ENCODE results near the gene ABCF1. TPM values are rescaled to one million over a fixed set of nuclear protein-coding genes. Genes with fewer than 3 reads are reported as not detected.

ABCF1 gene
- polyA plus RNA-seq, 3 donors = 7.5 to 19.8 (median 14.6) TPM

- H3K4me1 ChIP-seq (ENCODE audit: control insufficient read depth in 1 of 2, insufficient read depth in 2 of 2, low read length in 2 of 2) = peaks cover 27 to 39% of the 10 kb centered on the region in 2 donors
- peaks cover 13 to 32% of the 10 kb centered on the region in 2 donors for H3K36me3 ChIP-seq (replicated peaks in 1 of 2; ENCODE audit: control insufficient read depth in 1 of 2, insufficient read depth in 2 of 2, low read length in 2 of 2)
- H3K9me3 ChIP-seq (replicated peaks in 1 of 2; ENCODE audit: control insufficient read depth in 1 of 2, insufficient read depth in 1 of 2, low read length in 2 of 2) = no peaks in the 10 kb centered on the region
- Mint-ChIP-seq H3K4me3 (peak overlapping the region; percentile 99), H3K9me3 (peaks cover 0 to 9% (median 5%) of the 10 kb centered on the region in 7 donors), H3K36me3 (peaks cover 38 to 50% of the 10 kb centered on the region in 2 donors), H3K4me1 (peaks cover 40% of the 10 kb centered on the region), H3K27ac (peak overlapping the region; percentile 99 to 100 (median 99)), H3K27me3 (ENCODE audit: low read depth in 3 of 3) (peaks cover 0 to 5% (median 1%) of the 10 kb centered on the region in 3 donors)
- 0% methylated on average over 2 of the region's 10 CpGs for WGBS (ENCODE audit: insufficient coverage)
- intact Hi-C loops (cut with micrococcal nuclease) = loop anchor here (5.0 kb wide), 4 partner anchors 67 to 128 kb away; partner anchors contain the start of genes FLOT1 (in 1 of the 2), HLA-E (in 1 of the 2), IER3 (in 1 of the 2) and TUBB (in 1 of the 2)
- no peak overlapping the region for H2AFZ ChIP-seq (ENCODE audit: insufficient read depth, low read depth, low read length, poor library complexity, severe bottlenecking)
- no peak for TF ChIP-seq CTCF (IDR thresholded peaks at IDR 0.05)
- H3K4me3 ChIP-seq (replicated peaks in 1 of 3; ENCODE audit: low read depth in 2 of 3, low read length in 3 of 3) = peak overlapping the region; percentile 83 to 100 (median 90)
- H4K20me1 ChIP-seq (ENCODE audit: insufficient read depth, low read length) = peaks cover 59% of the 10 kb centered on the region
- H3K79me2 ChIP-seq (ENCODE audit: insufficient read depth, low read length) = peaks cover 84% of the 10 kb centered on the region
- DNase-seq = peak; percentile 35 to 47 (median 43)
- peak overlapping the region; percentile 98 for H3K9ac ChIP-seq (ENCODE audit: insufficient read depth, low read length, poor library complexity, severe bottlenecking)
- H3K27me3 ChIP-seq (ENCODE audit: control insufficient read depth in 2 of 2, insufficient read depth in 2 of 2, low read length in 2 of 2) = no peaks in the 10 kb centered on the region
- peak overlapping the region; percentile 84 for H3K4me2 ChIP-seq (replicated peaks; ENCODE audit: extremely low read depth, low read length, poor library complexity, severe bottlenecking)
- H3K27ac ChIP-seq (ENCODE audit: low read depth in 1 of 2, low read length in 2 of 2) = peak overlapping the region; percentile 91 to 99
Observed at GRCh38 chr6:30615219-30615957, 44.1 kb downstream of the ABCF1 start.

GRCh38 chr6:30615958-30616810 is 44.9 kb downstream of the ABCF1 start:
- H3K9ac ChIP-seq (ENCODE audit: insufficient read depth, low read length, poor library complexity, severe bottlenecking) = peak overlapping the region; percentile 98
- peaks cover 85% of the 10 kb centered on the region for H3K79me2 ChIP-seq (ENCODE audit: insufficient read depth, low read length)
- H4K20me1 ChIP-seq (ENCODE audit: insufficient read depth, low read length) = peaks cover 51% of the 10 kb centered on the region
- peaks cover 27 to 39% of the 10 kb centered on the region in 2 donors for H3K4me1 ChIP-seq (ENCODE audit: control insufficient read depth in 1 of 2, insufficient read depth in 2 of 2, low read length in 2 of 2)
- H3K9me3 ChIP-seq (replicated peaks in 1 of 2; ENCODE audit: control insufficient read depth in 1 of 2, insufficient read depth in 1 of 2, low read length in 2 of 2) = no peaks in the 10 kb centered on the region
- peaks cover 40 to 55% of the 10 kb centered on the region in 2 donors for H3K36me3 Mint-ChIP-seq
- peak overlapping the region; percentile 99 for H3K4me3 Mint-ChIP-seq
- intact Hi-C loops (cut with micrococcal nuclease) = loop anchor here (2.0 to 5.0 kb wide), 8 partner anchors 45 to 129 kb away; partner anchors contain the start of genes GNL1 (in 2 of the 2), PRR3 (in 2 of the 2), ABCF1 (in 1 of the 2) and DHX16 (in 1 of the 2)
- peaks cover 0 to 9% (median 5%) of the 10 kb centered on the region in 7 donors for H3K9me3 Mint-ChIP-seq
- H3K27ac ChIP-seq (ENCODE audit: low read depth in 1 of 2, low read length in 2 of 2) = peak overlapping the region; percentile 91 to 99
- peak; percentile 31 to 67 (median 41) for DNase-seq
- H3K4me3 ChIP-seq (replicated peaks in 1 of 3; ENCODE audit: low read depth in 2 of 3, low read length in 3 of 3) = peak overlapping the region; percentile 83 to 100 (median 90)
- H3K27me3 Mint-ChIP-seq (ENCODE audit: low read depth in 3 of 3) = peaks cover 0 to 5% (median 1%) of the 10 kb centered on the region in 3 donors
- no CpG with 5 or more reads among the region's 10 CpGs for whole genome bisulfite sequencing (ENCODE audit: insufficient coverage)
- peak overlapping the region; percentile 84 for H3K4me2 ChIP-seq (replicated peaks; ENCODE audit: extremely low read depth, low read length, poor library complexity, severe bottlenecking)
- peak overlapping the region; percentile 99 to 100 (median 99) for H3K27ac Mint-ChIP-seq
- TF ChIP-seq CTCF (IDR thresholded peaks at IDR 0.05) = no peak
- H3K27me3 ChIP-seq (ENCODE audit: control insufficient read depth in 2 of 2, insufficient read depth in 2 of 2, low read length in 2 of 2) = no peaks in the 10 kb centered on the region
- H2AFZ ChIP-seq (ENCODE audit: insufficient read depth, low read depth, low read length, poor library complexity, severe bottlenecking) = no peak overlapping the region
- peaks cover 37% of the 10 kb centered on the region for H3K4me1 Mint-ChIP-seq
- peaks cover 13 to 32% of the 10 kb centered on the region in 2 donors for H3K36me3 ChIP-seq (replicated peaks in 1 of 2; ENCODE audit: control insufficient read depth in 1 of 2, insufficient read depth in 2 of 2, low read length in 2 of 2)

Data from CD14-positive monocyte (primary cell).